T-helper 9 cell (primary cell): ENCODE measurements around the gene GRK6.
A peak's percentile ranks its signal among the peaks of the same experiment; 100 is the strongest.
"Not testable (repeated sequence)": the region's sequence is repeated elsewhere in the genome, so short reads cannot be mapped to it uniquely, and the experiment has no call there.

Source experiments
- DNase-seq: peaks from one replicate; pipeline ENCODE4 v3.0.0-alpha.2; 2020

Gene GRK6

GRCh38 chr5:177399997-177400868, 26.2 kb upstream of the GRK6 start, which contains the start of gene PFN3:
TSS of gene PFN3 (minus strand) at chr5:177400661. CDS start at chr5:177400576, 85 bp downstream.
- DNase-seq, result no peak

- DNase-seq, result peak; percentile 53
Observed at GRCh38 chr5:177402271-177403043, 24.0 kb upstream of the GRK6 start.

- DNase-seq, result peak; percentile 55
Observed at GRCh38 chr5:177403102-177403791, 23.2 kb upstream of the GRK6 start.

GRCh38 chr5:177403792-177404640, 22.5 kb upstream of the GRK6 start:
- peak; percentile 76 for DNase-seq

- no peak for DNase-seq
Observed at GRCh38 chr5:177404641-177405179, 21.8 kb upstream of the GRK6 start.

- DNase-seq, result no peak
Observed at GRCh38 chr5:177405312-177405711, 21.2 kb upstream of the GRK6 start.

- no peak for DNase-seq
Observed at GRCh38 chr5:177405805-177406204, 20.7 kb upstream of the GRK6 start.

GRCh38 chr5:177409043-177409801, 17.3 kb upstream of the GRK6 start, which contains the start of gene F12:
TSS of gene F12 (minus strand) at chr5:177409564. CDS start at chr5:177409527, 37 bp downstream.
- DNase-seq, result no peak

GRCh38 chr5:177410575-177410974, 15.9 kb upstream of the GRK6 start:
- DNase-seq, result no peak

GRCh38 chr5:177412603-177413233, 13.8 kb upstream of the GRK6 start:
- no peak for DNase-seq

GRCh38 chr5:177414481-177414880, 12.0 kb upstream of the GRK6 start:
- no peak for DNase-seq

- not testable (repeated sequence) for DNase-seq
Observed at GRCh38 chr5:177417081-177417480, 9.4 kb upstream of the GRK6 start.

- no peak for DNase-seq
Observed at GRCh38 chr5:177419046-177419445, 7.4 kb upstream of the GRK6 start.

- not testable (repeated sequence) for DNase-seq
Observed at GRCh38 chr5:177420472-177420871, 6.0 kb upstream of the GRK6 start.

- no peak for DNase-seq
Observed at GRCh38 chr5:177421062-177421798, 5.2 kb upstream of the GRK6 start.

- DNase-seq, result no peak
Observed at GRCh38 chr5:177423671-177424070, 2.8 kb upstream of the GRK6 start.

GRCh38 chr5:177425196-177425800, 1.2 kb upstream of the GRK6 start:
- DNase-seq, result no peak

- peak; percentile 99 for DNase-seq
Observed at GRCh38 chr5:177425801-177426565, 493 bp upstream of the GRK6 start.
